ENCODE results near the gene SCN3B.
"Not testable (repeated sequence)": the region's sequence is repeated elsewhere in the genome, so short reads cannot be mapped to it uniquely, and the experiment has no call there.

SCN3B gene

GRCh38 chr11:123654566-123655081 lies at the start of gene SCN3B:
Gene SCN3B, minus strand, starts transcription at chr11:123654624. Its CDS starts 823 bp downstream, at chr11:123653801.
- no peak for DNase-seq

GRCh38 chr11:123702696-123703095 lies 48.3 kb upstream of the SCN3B start:
- no peak for DNase-seq

- DNase-seq = no peak
Observed at GRCh38 chr11:123702139-123702538, 47.7 kb upstream of the SCN3B start.

GRCh38 chr11:123700772-123701171 lies 46.3 kb upstream of the SCN3B start:
- DNase-seq = no peak

- no peak for DNase-seq
Observed at GRCh38 chr11:123698546-123699127, 44.2 kb upstream of the SCN3B start.

GRCh38 chr11:123696183-123696582 lies 41.8 kb upstream of the SCN3B start:
- no peak for DNase-seq

GRCh38 chr11:123695231-123695630 lies 40.8 kb upstream of the SCN3B start:
- DNase-seq = no peak

GRCh38 chr11:123694551-123694950 lies 40.1 kb upstream of the SCN3B start:
- no peak for DNase-seq

- no peak for DNase-seq
Observed at GRCh38 chr11:123692961-123693360, 38.5 kb upstream of the SCN3B start.

GRCh38 chr11:123690485-123690884 lies 36.1 kb upstream of the SCN3B start:
- DNase-seq = no peak

GRCh38 chr11:123684601-123685000 lies 30.2 kb upstream of the SCN3B start:
- no peak for DNase-seq

GRCh38 chr11:123683428-123684170 lies 29.2 kb upstream of the SCN3B start:
- DNase-seq = no peak

GRCh38 chr11:123682696-123683410 lies 28.4 kb upstream of the SCN3B start:
- DNase-seq = no peak

- no peak for DNase-seq
Observed at GRCh38 chr11:123681030-123681429, 26.6 kb upstream of the SCN3B start.

- DNase-seq = no peak
Observed at GRCh38 chr11:123678246-123678645, 23.8 kb upstream of the SCN3B start.

GRCh38 chr11:123677510-123677909 lies 23.1 kb upstream of the SCN3B start:
- DNase-seq = no peak

- no peak for DNase-seq
Observed at GRCh38 chr11:123674297-123674696, 19.9 kb upstream of the SCN3B start.

GRCh38 chr11:123672568-123672967 lies 18.1 kb upstream of the SCN3B start:
- no peak for DNase-seq

- no peak for DNase-seq
Observed at GRCh38 chr11:123671534-123671933, 17.1 kb upstream of the SCN3B start.

- no peak for DNase-seq
Observed at GRCh38 chr11:123670081-123670480, 15.7 kb upstream of the SCN3B start.

GRCh38 chr11:123665306-123665705 lies 10.9 kb upstream of the SCN3B start:
- DNase-seq = no peak

- DNase-seq = not testable (repeated sequence)
Observed at GRCh38 chr11:123659965-123660364, 5.5 kb upstream of the SCN3B start.

GRCh38 chr11:123659311-123659710 lies 4.9 kb upstream of the SCN3B start:
- DNase-seq = no peak

Measured in activated naive CD4-positive, alpha-beta T cell treated with Interleukin-2 at 50 U/mL for 16 hours (primary cell).